HepG2 (cell line): ENCODE results near the gene SMAD3. TPM values are rescaled to one million over a fixed set of nuclear protein-coding genes. Genes with fewer than 3 reads are reported as not detected.

Experiments
- ARID5B ChIP-seq: IDR thresholded peaks from 2 replicates; pipeline ENCODE4 v1.4.0; 2020; ENCODE audit warnings: mild to moderate bottlenecking, missing genetic modification reagents
- CERS6 ChIP-seq: sonication (generic); formaldehyde crosslinking; IDR thresholded peaks from 2 replicates; pipeline ENCODE4 v1.5.0; 2020; ENCODE audit warnings: missing genetic modification reagents
- CHD2 ChIP-seq: IDR thresholded peaks from 2 replicates; pipeline ENCODE4 v1.6.1; 2011; ENCODE audit warnings: low read depth, low read length, improper control_type of control experiment
- FOXC1 ChIP-seq: sonication (generic); formaldehyde crosslinking; IDR thresholded peaks from 2 replicates; pipeline ENCODE4 v1.8.0; 2022; ENCODE audit warnings: mild to moderate bottlenecking, missing genetic modification reagents, borderline replicate concordance
- GATA4 ChIP-seq: sonication (generic); IDR thresholded peaks from 2 replicates; pipeline ENCODE4 v1.6.1; 2016; ENCODE audit warnings: antibody characterized with exemption, low read depth, borderline replicate concordance
- GMEB1 ChIP-seq: sonication (generic); formaldehyde crosslinking; IDR thresholded peaks from 2 replicates; pipeline ENCODE4 v1.5.1; 2020; ENCODE audit warnings: missing genetic modification reagents, mild to moderate bottlenecking, borderline replicate concordance
- HOXA3 ChIP-seq: sonication (generic); formaldehyde crosslinking; IDR thresholded peaks from 2 replicates; pipeline ENCODE4 v1.5.0; 2020; ENCODE audit warnings: missing genetic modification reagents
- MAFF ChIP-seq: IDR thresholded peaks from 2 replicates; pipeline ENCODE4 v1.6.1; 2011; ENCODE audit warnings: low read depth, low read length, improper control_type of control experiment
- MTF1 ChIP-seq: sonication (generic); formaldehyde crosslinking; IDR thresholded peaks from 2 replicates; pipeline ENCODE4 v1.5.0; 2020; ENCODE audit warnings: missing genetic modification reagents
- MZF1 ChIP-seq: sonication (generic); formaldehyde crosslinking; IDR thresholded peaks from 2 replicates; pipeline ENCODE4 v1.8.1; 2023; ENCODE audit warnings: mild to moderate bottlenecking, missing genetic modification reagents, borderline replicate concordance
- NR2F2 ChIP-seq: IDR thresholded peaks from 2 replicates; pipeline ENCODE4 v1.6.1; 2012; ENCODE audit warnings: low read depth, inconsistent platforms, borderline replicate concordance
- PHF21A ChIP-seq: sonication (generic); formaldehyde crosslinking; IDR thresholded peaks from 2 replicates; pipeline ENCODE4 v1.5.0; 2020; ENCODE audit warnings: mild to moderate bottlenecking, missing genetic modification reagents
- RARA ChIP-seq: IDR thresholded peaks from 2 replicates; pipeline ENCODE4 v1.6.1; 2016; ENCODE audit warnings: missing genetic modification reagents, missing compliant biosample characterization
- RFX1 ChIP-seq: fragments of 450-650 bp; IDR thresholded peaks from 2 replicates; pipeline ENCODE4 v1.6.1; 2017
- RXRA ChIP-seq: sonication (generic); formaldehyde crosslinking; IDR thresholded peaks from 2 replicates; pipeline ENCODE4 v1.5.1; 2020; ENCODE audit warnings: missing genetic modification reagents
- SP2 ChIP-seq: sonication (generic); formaldehyde crosslinking; IDR thresholded peaks from 2 replicates; pipeline ENCODE4 v1.5.1; 2020; ENCODE audit warnings: mild to moderate bottlenecking, missing genetic modification reagents
- TCF12 ChIP-seq, 2 experiments: fragments of 450-650 bp in 1 of 2; sonication (generic) in 1 of 2; formaldehyde crosslinking in 1 of 2; IDR thresholded peaks; 2 replicates each; pipeline versions ENCODE4 v1.6.1 to v1.8.0; 2017 to 2022; ENCODE audit warnings: antibody characterized with exemption in 1 of 2, mild to moderate bottlenecking in 1 of 2, missing genetic modification reagents in 1 of 2, moderate library complexity in 1 of 2
- TFAP4 ChIP-seq: sonication (generic); IDR thresholded peaks from 2 replicates; pipeline ENCODE4 v1.6.1; 2016; ENCODE audit warnings: low read depth, borderline replicate concordance
- THYN1 ChIP-seq: sonication (generic); formaldehyde crosslinking; IDR thresholded peaks from 2 replicates; pipeline ENCODE4 v1.8.1; 2023; ENCODE audit warnings: low read depth, mild to moderate bottlenecking, moderate library complexity, missing genetic modification reagents, borderline replicate concordance
- ZNF431 ChIP-seq: sonication (generic); formaldehyde crosslinking; IDR thresholded peaks from 2 replicates; pipeline ENCODE4 v1.9.0; 2022; ENCODE audit warnings: missing genetic modification reagents, low read depth, mild to moderate bottlenecking, borderline replicate concordance
- ZNF562 ChIP-seq: sonication (generic); formaldehyde crosslinking; IDR thresholded peaks from 2 replicates; pipeline ENCODE4 v1.8.0; 2022; ENCODE audit warnings: missing genetic modification reagents, borderline replicate concordance
- ZNF674 ChIP-seq: sonication (generic); formaldehyde crosslinking; IDR thresholded peaks from 2 replicates; pipeline ENCODE4 v1.5.0; 2020; ENCODE audit warnings: low read depth, mild to moderate bottlenecking, missing genetic modification reagents
- ZNF816 ChIP-seq: sonication (generic); formaldehyde crosslinking; IDR thresholded peaks from 2 replicates; pipeline ENCODE4 v1.8.0; 2022; ENCODE audit warnings: missing genetic modification reagents, mild to moderate bottlenecking, borderline replicate concordance
- polyA plus RNA-seq, 8 experiments: library from polyadenylated mRNA; depleted of rRNA in 3 of 8; stranded (reverse) in 7 of 8; unstranded in 1 of 8; fragments of >200 nt; fragmentation: Illumina TruSeq in 4 of 8; extraction: Trizol in 4 of 8; gene quantifications; 2 replicates each; pipeline versions ENCODE4 v1.2.1 to v1.2.3, GENCODE V29; 2011 to 2016; ENCODE audit warnings: low read depth in 4 of 8, missing spikeins in 1 of 8, mixed read lengths in 1 of 8; ENCODE audit not compliant: insufficient read depth in 1 of 8
- total RNA-seq, 5 experiments: library from RNA; depleted of rRNA; stranded (reverse); fragments of >200 nt; fragmentation: Illumina TruSeq; extraction: Trizol; gene quantifications; 2 replicates each; pipeline ENCODE4 v1.2.3, GENCODE V29; 2016; ENCODE audit warnings: low read depth in 1 of 5

The SMAD3 gene
- total and polyA plus RNA-seq, 2 of the 13 experiments (the other 11 are each of a cell fraction or from before 2014, with no cell fraction given): 8.6 to 56.3 TPM

- TF ChIP-seq ZNF674 (CRISPR knock-in tag) (no peak), TFAP4 (no peak), ZNF562 (CRISPR knock-in tag) (no peak), MTF1 (no peak), GMEB1 (CRISPR knock-in tag) (no peak), SP2 (CRISPR knock-in tag) (no peak), NR2F2 (no peak), ZNF816 (CRISPR knock-in tag) (no peak), CHD2 (no peak), MAFF (no peak), RARA (CRISPR knock-in tag) (peak; percentile 78), PHF21A (CRISPR knock-in tag) (peak; percentile 48), RXRA (CRISPR knock-in tag) (peak; percentile 29; the same call in 1 of the 2 replicates), HOXA3 (CRISPR knock-in tag) (no peak), MZF1 (no peak), THYN1 (no peak), GATA4 (no peak), FOXC1 (no peak), ARID5B (CRISPR knock-in tag) (peak; percentile 63), CERS6 (CRISPR knock-in tag) (no peak), RFX1 (no peak), ZNF431 (no peak), TCF12 (IDR thresholded peaks at IDR 0.05) (no peak), TCF12 (CRISPR knock-in tag; IDR thresholded peaks at IDR 0.05) (no peak)
These were observed 84.8 kb downstream of the SMAD3 start (continued) for GRCh38 chr15:67150023-67150860.
